IPS DF 19.7 (cell line): Measurements from ENCODE around the gene APBB2.

Experiments
- DNase-seq: peaks from one replicate; pipeline ENCODE4 v3.0.0-alpha.2; 2013; ENCODE audit warnings: low read depth, low spot score

The APBB2 gene

DNA sequence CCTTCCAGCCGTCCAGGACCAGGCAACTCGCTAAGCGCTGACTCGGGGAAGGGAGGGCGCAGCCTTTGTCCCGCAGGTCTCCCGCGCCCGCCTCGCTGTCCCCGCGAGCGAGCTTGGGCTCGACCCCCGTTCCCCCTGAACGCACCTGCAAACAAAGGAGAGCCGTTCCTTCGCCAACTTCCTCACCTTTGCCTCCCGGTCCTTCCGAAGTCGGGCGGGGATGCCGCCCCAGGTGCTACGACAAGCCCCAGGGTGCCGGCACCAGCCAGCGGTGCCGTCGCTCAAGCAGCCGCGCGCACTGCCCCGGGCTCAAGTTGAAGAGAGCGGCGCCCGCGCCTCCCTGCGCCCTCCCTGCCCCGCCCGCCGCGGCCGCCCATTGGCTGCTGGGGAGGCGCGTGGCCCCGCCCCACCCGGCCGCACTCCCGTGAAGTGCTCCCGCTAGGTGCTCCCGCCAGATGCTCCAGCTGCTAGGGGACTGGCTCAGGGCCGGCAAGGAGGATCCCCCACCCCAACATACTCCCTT is 357.4 kb downstream of the APBB2 start:
- DNase-seq = peak; percentile 56

DNA sequence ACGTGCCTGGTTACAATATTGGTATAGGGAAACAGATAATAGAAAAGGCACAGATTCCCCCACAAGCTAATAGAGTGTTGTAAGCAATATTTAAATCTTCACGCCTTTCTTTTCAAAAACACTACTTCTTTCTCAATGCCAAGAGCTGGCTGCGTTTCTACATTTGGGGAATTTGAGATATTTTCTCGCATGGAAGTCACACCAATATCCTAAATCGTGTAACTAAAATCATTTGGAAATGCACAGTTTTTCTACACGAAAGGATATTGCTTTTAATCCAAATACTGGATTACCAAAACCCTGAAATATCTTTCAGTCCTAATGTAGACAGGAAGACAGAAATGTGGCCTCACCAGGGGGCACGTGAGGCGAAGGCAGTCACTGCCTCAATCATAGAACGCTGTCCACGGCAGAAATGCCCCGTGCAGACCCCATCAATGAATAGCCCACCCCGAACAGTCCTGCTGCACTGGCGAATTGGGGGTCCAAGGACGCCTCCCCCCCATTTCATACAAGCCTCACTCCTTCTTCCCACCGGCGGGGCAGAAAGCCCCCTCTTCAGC is 358.0 kb downstream of the APBB2 start:
- no peak for DNase-seq

DNA sequence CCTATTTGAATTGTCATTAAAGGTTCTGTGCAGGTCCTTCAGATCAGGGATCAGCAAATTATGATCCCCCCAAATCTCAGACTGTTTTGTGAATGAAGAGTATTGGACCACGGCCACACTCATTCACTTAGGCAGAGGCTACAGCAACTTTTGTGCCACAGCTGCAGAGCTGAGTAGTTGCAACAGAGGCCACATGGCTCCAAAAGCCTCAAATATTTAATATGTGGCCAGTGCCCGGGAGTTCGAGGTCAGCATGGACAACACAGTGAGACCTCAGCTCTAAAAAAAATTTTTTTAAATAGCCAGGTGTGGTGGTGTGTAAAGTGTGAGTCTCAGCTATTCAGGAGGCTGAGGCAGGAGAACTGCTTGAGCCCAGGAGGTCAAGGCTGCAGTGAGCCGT is 363.8 kb downstream of the APBB2 start:
- no peak for DNase-seq

DNA sequence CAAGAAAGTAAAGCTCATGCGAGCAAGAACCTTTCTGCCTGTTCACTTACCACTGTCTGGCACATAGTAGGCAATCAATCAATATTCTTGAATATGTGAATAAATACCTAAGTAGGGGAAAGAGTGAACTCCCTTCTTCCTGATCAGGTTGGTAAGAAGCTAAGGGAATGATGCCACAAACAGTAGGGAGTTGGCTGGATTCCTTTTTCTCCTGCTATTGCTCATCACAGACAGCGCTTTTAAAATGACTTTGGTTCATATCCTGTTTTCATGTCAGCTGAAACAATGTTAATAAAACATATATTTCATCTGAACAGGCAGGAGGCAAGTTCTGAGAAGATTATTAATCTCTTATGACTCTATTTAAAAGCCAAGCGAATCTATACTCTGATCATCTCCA is 365.4 kb downstream of the APBB2 start:
- no peak for DNase-seq

DNA sequence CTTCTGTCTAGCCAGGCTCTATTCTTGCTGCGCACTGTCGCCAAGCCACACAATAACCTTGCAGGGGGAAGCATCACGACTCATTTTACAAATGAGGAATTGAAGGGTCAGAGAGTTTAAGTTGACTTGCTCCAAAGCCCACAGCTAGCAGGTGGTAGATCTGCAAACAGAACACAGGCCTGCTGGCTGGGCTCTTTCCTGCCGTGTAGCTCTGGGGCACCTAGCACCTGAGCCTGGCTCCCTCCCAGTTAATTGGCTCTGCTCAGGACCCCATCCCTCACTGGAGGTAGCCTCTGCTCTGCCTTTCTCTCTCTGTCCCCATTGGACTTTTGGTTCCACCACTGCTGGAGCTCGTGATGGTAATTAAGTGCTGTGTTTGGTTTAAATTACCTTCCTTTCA is 366.1 kb downstream of the APBB2 start:
- no peak for DNase-seq

DNA sequence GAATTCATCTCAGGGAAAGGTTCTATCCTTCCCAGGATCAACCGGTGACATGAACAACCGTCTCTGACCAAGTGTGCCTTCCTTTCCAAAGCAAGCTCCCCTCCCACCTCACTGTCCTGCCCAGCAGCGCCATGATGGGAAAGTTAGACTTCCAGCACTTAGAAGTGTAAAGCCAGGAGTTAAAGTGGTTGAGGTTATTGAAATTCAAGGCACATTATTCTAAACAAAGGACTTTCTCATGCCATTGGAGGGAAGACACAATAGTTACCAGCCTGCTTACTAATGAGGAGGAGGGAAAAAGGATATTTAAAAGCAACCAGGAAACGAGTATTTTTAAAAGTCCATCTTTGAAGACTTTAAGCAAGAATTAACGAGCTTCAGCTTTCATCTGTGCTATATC is 367.8 kb downstream of the APBB2 start:
- no peak for DNase-seq

DNA sequence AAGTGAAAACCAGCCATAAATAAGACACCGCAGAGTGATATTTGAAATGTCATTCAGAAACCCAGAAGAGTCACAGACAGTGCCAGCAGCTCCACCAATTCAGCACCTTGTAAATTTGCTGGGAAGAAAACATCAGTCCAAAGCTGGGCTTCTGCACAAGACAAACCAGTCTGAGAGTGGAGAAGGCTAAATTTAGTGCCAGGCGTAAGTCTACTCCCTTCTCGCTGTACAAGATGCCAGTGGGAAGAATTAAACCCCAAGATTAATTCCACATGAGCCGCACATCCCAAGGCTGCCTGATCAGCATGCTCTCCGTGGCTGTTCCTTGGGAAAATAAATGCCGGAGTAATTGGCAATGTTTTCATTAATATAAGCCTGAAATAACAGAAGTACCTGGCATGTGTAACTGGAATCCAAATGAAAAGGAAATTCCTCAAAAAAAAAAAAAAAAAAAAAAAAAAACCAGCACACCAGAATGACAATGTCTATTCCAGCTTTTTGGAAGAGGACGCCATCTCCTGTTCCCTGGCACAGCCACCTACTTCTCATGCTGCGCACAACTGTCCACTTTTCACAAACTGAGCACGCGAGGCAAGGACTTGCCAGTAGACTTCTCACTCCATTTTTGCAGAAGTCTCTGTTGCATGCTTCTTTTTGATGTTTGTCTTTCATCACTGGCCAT is 369.0 kb downstream of the APBB2 start:
- no peak for DNase-seq

DNA sequence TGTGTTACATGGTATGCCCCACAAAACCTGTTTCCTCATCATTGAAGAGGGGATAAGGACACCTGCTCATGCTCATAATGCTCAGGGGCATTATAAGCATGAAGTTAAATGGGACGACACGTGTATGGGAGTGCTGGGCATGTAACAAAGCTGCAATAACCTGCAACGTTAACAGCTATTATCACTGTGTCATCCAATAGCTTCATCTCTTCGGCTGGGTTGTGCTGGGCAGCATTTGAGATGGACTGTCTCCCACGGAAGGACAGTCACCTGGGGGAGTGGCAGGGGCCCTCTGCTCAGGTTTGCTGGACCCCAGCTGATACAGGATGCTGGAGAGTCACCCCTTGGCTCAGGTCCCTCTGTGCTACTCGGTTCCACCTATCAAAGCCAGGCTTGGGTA is 370.1 kb downstream of the APBB2 start:
- no peak for DNase-seq

DNA sequence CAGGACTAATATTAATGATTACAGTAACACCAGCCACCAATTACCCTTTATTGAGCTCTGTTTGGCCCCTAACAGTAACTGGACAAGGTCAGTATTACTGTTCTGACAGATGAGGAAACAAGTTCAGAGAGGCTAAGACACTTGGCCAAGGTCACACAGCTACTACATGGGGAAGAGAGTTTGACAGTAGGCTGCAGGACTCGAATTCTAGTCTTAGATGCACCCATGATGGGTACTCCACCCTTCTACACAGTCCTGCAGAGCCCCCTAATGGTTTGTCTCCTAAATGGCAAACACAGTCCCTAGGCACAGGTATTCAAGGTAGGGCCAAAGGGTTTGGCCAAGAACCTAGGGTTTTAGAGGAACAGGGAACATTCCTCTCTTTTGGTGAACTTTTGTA is 370.6 kb downstream of the APBB2 start:
- DNase-seq = no peak

DNA sequence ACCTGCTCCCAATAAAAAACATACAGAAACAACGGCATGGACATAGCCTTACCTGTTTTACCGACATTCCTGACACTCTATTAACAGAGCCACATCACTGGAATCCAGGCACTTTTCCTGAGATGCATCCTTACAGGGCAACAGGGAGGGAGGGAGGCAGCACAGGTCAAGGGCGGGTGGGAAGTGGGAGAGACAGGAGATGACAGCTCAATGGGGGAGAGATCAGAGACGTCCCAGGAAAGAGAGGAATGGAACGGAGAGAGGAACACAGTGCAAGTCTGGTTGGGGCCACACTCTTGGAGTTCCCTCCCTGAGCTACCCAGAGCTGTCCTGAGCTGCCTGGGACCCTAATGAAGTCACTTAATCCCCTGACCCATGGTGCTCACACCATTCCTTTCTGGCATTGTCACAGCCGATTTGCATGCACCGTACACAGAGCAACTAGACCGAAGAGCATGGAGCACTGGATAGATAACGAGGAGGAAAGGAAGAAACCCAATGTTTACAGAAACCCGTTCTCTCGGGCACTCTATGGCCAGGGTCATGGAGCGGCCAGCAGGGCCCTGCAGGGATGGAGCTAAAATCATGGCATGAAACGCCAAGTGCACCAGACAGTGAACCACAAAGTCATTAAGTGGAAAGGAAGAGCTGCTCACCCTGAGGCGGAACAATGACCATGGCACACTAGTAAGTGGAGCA is 371.5 kb downstream of the APBB2 start:
- DNase-seq = no peak

DNA sequence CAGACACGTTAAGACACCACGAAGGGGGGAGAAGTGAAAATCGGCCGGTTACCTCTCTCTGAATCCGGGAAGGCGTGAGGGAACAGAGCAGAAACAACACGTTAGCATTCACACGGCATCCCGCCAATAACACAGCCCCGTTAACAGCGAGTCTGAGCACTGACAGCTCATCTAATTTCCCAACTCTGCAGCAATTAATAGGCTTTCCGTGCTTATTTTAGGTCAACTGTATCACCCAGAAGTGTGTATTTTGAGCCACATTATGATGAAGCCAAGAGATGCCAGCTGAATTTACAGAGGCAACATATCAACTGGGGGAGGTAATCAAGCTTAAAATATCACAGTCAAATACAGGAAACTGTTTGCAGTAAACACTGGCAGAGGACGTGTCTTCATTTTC is 372.0 kb downstream of the APBB2 start:
- DNase-seq = no peak

DNA sequence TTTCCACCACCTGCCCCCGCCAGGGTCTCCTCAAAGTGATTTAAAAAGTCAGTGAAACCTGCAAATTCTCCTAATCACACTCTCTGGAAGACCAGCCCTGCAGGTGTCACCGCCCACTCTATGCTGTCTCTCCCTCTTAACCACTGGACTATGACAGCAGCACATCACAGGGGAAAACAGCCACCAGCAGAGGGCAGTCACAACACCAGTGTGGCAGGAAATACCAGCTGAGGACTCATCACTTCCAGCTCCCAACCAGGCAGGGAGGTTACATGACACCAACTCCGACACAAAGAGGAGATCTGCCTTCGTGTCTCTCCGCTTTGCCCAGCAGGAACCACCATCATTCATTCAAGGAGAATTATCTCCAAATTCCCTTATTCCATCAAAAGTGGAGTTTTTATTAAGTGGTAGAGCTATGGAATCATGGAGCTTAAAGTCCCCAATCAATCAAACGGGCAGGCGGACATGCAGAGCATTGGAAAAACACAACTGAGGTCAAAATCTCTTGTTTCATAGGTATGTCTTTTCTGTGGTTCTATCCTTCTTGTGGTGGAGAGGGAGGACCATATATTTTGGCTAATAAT is 373.3 kb downstream of the APBB2 start:
- peak; percentile 93 for DNase-seq

DNA sequence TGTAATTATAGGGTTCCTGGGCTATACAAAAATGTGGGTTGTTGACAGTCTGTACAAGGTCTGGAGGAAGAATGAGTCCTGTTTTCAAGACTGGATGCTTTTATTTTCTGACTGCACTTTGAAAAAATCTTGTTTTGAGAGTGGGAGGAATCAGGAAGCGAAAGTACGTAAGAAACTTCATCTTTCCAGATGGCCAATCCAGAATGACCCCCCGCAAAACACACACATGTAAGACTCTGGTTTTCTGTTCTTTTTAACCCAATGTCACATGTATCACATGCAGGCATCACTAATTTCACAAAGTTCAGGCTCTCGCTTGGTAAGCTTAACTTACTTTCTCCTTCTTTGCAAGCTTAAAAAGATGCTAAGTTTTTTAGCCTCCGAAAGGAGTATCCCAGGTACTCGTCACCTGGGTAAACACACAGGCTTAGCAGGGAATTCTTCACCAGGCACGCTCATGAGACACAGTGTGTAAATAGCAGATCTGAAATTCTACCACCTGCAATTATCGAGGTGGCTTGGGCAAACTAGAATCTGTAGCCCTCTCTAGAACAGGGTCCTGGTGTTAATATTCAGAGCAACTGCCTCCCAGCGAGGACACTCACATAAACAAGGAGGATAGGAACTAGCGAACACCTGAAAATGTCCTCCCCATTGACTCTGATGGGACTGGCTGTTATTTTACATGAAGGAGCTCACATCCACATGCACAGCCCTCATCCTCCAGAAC is 373.9 kb downstream of the APBB2 start:
- DNase-seq = no peak

DNA sequence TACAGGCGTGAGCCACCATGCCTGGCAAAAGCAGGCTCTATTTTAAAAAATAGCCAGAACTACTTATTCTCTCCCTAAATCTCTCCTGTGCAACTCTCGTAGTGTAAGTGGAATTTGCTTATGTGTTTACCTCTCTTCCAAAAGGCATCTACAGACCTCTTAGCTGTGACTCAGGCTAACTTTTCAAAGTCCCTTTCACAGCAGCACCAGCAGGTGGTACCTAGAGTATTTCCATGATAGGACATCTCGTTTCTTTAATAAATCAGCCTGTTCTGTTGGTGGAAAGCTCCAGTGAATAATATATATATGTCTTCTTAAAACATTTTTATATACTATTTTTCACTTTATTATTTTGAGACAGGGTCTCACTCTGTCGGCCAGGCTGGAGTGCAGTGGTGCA is 375.6 kb downstream of the APBB2 start:
- no peak for DNase-seq

DNA sequence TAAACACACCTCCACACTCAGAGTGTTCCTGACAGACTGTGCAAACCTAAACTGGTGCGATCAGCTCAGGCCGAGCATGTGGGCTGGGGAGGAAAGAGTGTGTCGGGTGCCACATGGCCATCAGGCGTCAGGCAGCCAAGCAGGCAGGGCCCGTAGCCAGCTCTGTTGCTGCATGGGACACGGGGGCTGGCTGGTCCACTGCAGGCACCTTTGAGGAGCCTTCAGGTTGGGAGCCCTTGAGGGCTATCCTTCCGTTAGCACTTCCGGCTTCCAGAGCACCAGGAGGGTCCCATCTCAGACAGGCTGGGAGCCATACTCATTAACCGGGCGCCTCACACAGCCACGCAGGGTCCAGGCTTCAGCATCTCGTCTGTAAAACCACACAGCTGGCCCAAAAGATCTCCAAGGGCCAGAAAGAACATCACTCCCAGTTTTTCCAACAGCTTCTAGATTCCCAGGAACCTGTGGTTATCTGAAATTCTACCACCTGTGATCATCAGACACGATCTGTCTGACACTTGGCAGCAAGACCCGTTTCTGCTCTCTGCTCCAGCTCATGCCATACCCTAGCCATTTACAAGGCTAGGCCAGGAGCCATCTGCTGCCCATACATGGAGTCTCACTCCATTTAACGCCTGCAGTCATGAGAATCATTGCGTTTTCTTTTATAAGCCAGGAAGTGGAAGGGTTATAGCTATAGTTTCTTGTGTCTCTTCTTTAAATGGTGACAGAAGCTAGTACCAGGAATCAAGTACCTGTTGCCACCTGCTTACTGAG is 377.1 kb downstream of the APBB2 start:
- DNase-seq = no peak

DNA sequence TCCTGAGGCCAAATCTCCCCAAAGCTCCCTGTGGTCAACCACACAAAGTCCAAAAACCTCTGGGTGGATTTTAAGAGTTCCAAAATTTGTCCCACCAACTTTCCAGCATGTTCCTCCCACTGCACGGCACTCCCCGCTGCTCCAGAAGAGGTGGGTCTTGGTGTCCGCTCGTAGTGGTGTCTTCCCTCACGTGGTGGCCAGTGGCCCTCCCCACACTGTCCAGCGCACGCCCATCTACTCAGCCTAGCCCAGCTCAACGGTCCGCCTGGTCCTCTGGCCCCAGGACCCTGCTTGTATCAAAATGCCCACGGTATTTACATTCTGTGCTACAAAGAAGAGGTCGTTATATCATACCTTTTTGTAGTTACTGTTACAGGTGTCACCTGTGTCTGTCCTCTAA is 381.1 kb downstream of the APBB2 start:
- no peak for DNase-seq

DNA sequence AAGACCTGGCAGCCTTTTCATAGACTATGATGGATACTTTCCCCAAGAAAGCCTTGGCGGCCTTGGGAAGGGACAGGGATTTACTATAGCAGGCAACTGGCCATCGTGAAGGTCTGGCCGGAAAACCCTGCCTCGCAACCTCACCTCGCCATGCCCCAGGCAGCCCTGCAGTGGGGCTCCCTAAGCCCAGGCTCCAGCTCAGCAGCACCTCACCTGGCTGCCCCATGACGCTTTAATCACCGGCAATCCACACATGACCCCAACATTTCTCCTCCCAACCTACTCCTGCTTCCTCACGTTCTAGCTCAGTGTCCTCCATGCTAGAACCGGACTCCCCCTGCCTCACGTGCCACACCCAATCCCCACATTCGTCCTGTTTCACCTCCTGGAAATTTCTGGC is 382.2 kb downstream of the APBB2 start:
- DNase-seq = no peak

DNA sequence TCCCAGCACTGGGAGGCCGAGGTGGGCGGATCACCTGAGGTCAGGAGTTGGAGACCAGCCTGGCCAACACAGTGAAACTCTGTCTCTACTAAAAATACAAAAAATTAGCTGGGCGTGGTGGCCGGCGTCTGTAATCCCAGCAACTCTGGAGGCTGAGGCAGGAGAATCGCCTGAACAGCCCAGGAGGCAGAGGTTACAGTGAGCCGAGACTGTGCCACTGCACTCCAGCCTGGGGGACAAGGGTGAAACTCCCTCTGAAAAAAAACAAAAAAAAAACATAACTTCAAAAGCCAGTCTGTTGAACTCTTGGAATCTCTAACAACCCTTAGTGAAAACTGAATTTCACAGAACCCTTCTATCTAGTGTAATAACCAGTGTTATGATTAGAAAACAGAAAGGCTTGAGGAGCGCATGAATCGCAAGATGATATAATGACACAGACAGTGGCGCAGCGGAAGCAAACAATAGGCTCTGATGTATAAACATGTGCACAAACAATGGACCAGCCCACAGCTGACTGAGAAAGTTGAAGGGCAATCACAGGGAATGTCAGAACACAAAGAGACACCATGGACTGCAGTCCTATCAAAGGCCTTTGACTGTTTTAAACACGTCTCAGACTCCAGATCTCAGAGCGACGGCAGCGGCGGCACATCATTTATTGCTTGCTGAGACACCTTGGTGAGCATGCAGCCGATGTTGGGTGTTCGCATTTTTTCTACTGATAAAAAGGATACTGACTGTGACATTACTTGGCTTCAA is 383.0 kb downstream of the APBB2 start:
- no peak for DNase-seq

DNA sequence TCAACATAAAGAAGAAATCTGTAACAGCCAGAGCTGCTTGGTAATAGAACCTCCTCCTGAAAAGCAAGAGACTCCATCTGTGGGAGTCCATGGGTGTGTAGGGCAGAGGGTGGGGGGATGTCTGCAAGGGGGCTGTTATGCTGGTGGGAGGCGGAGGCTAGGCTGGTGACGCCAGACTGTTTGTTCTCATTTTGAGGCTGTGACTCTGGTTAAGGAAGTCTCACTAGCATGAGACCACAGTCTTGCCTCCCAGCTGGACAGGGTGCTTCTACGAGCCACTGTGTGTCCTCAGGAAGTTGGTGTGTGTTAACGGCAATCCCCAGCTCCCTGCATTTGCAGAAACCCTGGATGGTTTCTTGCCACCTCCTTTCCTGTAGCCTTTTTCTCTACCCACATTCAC is 384.8 kb downstream of the APBB2 start:
- no peak for DNase-seq

DNA sequence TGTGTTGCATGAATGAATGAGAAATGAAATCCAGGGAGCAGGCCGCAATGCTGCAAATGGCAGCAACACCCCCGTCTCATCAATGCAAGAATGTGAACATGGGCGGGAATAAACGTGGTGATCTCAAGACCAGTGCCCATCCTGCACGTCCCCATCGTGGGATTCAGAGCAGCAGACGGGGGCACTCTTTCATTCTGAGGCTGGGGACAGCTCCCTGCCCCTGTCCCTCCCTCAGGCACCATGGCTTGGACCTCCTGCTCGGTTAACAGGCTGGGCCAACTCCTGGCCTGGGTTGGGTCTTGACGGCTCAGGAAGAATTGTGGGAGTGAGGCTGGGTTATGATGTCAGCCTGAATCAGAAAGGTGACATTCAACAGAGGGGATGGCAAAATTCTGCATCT is 385.7 kb downstream of the APBB2 start:
- no peak for DNase-seq

DNA sequence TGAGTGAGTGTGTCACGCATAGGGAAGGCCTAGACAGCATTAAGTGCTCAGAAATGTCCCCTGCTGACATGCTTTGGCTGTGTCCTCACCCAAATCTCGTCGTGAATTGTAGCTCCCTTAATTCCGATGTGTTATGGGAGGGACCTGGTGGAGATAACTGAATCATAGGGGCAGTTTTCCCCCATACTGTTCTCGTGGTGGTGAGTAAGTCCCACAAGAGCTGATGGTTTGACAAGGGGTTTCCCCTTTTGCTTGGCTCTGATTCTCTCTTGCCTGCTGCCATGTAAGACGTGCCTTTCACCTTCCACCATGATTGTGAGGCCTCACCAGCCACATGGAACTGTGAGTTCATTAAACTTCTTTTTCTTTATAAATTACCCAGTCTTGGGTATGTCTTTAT is 386.6 kb downstream of the APBB2 start:
- DNase-seq = no peak
